GM19099 (cell line): ENCODE data around the gene LRRK1.

Source experiments
- POLR2A ChIP-seq: IDR thresholded peaks from 3 replicates; pipeline ENCODE4 v1.6.1; 2011; ENCODE audit warnings: low read depth; ENCODE audit not compliant: insufficient read length; ENCODE audit errors: extremely low read depth

LRRK1 gene

DNA sequence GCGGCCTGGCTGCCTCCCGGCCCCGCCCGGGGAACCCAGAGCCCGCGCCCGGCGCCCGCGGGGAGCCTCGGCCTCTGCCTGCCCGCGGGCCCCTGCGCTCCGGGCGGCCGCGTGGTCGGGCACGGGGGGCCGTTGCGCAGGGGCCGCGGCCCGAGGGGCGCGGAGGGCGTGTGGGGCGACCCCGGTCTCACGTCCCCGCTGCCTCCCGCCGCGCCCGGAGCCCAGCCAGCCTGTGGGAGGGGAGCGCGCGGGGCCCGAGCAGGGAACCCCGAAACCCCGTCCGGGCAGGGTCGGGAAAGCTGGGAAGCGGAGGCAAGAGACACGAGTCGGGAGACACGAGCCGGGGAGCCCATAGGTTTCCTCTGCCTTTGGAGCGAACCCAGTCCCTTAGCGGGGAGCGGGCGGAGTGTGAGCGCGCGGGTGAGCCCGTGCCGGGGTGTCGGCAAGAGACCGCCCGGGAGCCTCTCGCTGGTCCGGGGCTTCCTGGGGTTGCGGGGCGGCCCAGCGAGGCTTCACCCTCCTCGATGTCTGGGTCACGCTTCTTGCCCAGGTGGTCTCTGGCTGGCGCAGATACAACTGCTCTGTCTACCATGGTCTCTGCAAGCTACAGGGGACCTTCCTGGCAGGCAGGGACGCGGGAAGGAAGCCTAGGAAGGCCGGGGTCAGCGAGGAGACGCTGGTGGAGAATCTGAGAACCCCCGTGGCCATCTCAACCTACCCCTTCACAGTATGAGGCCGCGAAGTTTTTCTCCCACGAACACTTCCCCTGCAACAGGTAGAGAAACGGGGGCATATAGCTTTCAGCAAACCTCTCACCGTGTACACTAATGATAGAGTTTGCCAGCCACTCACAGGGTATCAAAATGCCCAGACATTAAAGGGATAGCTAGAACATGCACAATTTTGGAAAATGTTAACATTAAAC, 586 bp downstream of the LRRK1 start:
- peak; percentile 32 for TF ChIP-seq POLR2A

DNA sequence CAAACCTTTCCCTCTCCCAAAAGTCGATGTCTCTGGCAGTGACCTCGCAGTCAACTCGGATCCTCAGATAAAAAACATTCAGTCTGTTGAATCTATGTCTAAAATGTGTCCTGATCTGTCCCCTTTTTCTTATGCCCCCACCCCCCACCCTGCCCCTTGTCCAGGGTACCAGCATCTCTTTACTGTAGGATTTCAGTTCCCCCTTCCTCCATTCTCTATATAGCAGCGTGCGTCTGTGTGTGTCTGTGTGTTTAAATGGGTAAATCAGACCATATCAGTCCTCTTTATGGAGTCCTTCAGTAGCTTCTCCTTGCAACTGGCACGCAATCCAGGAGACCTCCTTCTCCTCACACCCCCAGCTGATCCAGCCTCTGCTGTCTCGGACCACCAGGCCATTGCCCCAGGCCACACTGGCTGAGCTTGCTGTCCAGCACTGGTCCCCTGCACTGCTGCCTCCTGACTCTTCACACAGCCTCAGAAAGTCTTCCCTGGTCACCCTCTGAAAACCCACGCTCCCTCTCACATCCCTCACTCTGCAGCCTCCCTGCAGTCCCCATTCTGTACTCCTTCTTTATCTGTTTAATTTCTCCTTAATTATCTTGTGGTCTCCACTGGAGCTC, 1.5 kb downstream of the LRRK1 start:
- no peak for TF ChIP-seq POLR2A

DNA sequence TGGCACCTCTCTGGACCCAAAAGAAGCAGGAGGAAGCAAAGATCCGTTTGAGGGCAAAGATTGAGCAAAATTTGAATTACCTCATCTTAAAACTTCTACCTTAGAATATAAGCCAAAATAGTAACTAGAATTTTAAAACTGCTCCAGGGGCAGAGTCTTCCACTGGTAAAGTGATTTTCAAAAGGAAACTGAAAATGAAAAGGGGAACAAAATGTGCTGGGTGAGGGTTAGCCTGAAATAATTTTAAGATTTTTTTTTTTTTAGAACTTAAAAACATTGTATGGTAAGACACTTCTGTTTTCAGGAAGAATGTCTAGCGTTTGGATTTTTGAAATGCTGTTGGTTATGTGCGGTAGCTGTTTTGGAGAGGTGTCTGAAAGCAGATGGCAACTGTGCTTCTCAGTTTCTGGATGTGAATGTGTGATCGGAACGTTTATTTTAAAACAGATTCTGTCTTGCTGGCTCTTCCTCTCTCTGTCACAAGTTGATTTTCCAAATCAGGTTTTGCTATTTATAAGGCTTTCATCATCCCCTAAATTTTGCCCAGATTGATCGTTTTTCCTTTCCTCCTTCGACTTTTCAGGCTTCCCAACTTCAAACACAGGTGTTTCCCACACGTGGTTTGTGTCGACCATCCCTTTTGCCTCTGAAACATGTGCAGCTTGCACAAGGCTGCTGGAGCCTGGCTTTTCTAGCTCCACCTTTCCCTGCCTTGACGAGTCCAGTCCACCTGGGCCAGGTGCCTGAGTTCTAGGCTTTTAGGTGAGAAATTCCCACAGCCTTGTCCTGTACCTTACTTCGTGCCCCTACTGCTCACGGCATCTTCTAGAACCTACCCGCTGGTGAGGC, 3.3 kb downstream of the LRRK1 start:
- no peak for TF ChIP-seq POLR2A

DNA sequence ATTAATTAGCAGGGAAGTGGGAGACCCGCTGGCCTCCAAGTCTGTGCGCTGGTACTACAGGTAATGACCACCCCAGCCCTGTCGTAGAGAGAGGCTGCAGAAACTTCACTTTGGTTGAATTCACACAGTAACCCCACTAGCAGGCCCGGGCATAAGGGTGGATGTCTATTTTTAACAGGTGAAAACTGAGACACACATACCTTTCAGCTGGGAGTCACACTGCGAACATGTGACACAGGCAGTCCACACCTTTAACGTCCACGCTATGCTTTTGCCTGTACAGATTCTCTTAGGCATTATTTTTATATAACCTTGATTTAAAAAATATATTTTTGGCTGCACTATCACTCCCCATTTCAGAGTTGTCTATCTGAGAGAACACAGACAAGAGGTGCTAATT, 3.9 kb downstream of the LRRK1 start:
- no peak for TF ChIP-seq POLR2A

DNA sequence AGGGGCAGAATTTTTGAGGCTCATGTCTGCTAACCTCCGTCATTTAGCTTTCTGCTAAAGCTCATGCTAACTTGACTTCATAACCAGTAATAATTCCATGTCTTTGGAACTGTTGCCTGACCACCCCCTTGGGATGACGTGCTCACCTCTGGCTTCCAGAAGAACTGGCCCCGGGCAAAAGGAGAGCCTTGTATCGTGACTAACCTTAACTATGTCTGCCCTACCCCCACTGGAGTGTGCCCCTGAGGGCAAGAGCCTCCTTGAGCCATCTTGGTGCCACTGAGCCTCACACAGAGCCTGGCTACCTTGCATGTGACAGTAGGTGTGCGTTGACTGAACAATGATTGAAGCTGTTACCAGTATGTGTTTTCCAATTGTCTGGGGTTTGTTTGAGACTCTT, 4.7 kb downstream of the LRRK1 start:
- no peak for TF ChIP-seq POLR2A

DNA sequence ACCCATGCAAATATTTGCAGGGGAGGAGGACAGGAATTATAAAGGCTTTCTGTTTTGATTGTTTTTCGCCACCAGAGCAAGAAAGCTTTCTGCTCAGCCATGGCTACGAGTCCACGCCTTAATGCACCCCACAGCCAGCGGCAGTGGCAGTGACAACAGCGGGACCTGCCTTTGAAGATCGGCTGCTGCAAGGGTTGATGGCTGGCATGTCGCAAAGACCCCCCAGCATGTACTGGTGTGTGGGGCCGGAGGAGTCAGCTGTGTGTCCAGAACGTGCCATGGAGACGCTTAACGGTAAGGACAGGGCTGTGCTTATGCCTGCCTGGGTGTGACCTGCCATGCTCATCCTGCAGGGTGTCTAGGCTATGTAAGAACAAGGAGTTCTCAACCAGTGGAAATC, 5.3 kb downstream of the LRRK1 start:
- TF ChIP-seq POLR2A: no peak

DNA sequence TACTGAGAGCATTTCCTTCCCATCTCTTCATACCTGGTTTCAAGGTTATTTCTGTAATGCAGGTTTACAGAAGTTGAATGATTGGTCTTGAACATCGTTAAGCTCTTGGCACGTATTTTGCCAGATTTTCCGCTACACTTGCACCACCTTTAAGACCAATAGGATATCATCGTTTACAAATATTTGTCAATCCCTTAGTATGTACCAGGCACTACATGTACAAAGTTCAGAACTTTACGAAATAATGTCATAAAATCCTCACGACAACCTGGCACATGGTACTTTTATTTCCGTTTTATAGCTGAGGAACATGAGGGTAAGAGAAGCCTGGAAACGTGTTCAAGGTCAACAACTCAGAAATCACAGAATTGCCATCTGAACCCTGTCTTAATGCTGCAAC, 6.3 kb downstream of the LRRK1 start:
- no peak for TF ChIP-seq POLR2A

DNA sequence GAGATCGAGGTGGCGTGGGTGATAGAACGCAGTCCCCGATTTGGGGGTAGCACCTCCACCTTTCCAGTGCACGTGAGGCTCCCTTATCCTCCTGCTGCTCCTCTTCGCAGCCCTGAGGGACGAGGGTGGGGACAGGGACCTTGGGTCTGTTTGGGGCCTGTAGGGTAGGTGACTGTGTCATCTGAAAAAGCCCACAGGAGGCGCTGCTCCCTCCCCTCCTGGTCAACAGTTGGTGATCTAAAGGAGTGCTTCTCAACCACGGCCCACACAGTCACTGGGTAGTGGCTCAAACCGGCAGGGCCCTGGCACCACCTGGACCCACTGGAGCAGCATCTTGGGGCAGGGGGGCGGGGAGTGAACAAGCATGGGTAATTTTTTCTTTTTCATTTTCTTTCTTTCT, 7.1 kb downstream of the LRRK1 start:
- TF ChIP-seq POLR2A: no peak

DNA sequence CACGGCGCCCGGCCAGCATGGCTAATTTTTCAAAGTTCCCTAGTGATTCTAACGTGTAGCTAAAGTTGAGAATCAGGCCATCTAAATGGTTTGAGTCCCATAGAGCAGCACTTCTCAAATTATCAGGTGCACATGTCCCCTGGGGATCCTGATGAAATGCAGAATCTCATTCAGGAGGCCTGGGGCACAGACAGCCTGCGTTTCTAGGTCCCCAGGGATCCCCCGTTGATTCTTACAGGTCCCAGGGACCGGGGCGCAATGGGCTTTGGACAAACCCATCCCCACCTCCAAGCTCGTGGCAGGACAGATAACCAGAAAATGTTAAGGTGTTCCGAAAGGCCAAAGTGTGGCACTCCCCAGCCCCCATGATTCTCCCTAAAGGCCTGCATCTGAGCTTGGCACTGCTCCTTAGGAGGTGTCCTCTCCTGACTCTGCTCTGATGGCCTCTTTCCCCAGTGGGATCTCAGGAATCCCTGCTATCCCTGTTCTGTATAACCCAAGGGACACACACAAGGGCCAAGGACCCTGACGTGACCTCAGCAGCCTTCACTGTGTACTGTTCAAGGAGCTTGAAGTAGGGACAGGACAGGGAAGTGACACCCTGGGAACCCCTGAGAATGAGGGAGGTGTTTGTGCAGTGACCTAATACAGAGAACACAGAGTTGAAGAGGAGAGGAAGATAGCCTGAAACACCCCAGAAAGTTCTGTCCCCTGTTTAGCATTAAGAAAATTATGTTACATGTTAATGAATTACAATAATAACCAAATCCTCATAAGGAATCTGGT, 8.0 kb downstream of the LRRK1 start:
- no peak for TF ChIP-seq POLR2A

DNA sequence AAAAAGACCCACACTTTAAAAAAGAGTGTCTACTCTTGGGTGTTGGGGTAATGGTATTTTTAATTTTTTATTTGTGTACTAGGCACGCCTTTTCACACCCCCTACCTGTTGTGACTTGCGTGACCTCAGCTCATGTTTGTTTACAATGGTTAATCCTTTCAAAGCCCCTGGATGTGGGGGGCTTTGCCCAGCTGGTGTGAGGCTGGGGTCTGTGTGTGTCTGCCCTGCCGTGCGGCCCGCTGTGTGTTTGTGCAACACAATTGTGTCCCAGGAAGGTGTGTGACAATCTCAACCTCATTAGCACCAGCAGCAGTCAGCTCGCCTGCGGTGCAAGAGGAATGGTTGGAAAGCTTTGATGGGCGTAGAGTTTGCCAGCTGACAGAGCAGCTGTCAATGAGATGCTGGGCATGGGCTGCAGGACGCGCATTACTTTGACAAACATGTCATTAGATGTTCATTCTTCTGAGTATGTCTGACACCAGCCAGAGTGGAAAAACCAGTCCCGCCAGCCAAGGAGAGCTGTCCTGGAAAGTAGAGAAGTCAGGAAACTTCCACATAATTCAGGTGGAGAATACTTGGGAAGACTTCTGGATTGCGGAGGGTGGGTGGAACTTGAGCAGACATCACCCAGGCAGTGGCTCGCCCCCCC, 9.6 kb downstream of the LRRK1 start:
- TF ChIP-seq POLR2A: no peak

DNA sequence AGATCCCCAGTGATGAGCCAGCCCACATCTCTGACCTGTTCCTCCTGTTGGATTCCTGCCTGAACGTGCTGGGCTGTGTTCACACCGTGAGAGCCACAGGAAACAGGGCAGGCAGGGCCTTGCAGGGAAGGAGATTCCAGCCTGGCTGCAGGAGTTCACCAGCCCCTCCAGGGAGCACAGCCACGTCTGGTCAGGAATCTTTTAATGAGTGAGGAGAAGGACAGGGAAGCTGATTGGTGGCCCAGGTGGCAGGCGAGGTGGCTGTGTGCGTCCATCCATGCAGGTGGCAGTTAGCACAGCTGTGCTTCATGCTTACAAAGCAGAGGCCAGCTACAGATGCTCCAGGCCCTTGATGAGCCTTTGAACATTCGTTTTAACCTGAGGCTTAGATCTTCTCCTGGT, 10.5 kb downstream of the LRRK1 start:
- TF ChIP-seq POLR2A: no peak

DNA sequence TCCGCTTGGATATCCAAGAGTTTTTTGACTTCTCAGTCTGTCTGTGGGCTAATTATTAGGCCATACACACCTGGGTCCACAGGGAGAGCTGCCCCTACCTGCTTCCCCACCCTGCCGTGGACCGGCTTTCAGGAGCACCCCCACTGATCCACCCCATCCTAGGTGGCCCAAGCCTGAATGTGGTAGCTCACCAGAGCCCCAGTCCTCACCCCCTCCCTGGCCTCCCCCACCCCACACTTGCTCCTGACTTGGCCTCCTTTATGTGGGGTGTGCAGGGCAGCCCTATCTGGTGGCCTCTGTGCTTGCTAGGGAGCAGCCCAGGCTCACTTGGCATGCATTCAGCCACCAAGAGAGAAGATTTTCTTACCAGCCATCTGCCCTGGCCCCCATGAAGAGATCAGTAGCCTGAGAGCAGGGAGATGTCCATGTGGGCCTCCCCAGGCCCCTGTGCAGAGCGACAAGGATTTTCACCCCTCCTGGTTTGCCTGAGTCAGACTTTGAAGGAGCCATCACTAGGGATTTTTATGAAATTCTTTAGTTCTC, 11.2 kb downstream of the LRRK1 start:
- TF ChIP-seq POLR2A: no peak

DNA sequence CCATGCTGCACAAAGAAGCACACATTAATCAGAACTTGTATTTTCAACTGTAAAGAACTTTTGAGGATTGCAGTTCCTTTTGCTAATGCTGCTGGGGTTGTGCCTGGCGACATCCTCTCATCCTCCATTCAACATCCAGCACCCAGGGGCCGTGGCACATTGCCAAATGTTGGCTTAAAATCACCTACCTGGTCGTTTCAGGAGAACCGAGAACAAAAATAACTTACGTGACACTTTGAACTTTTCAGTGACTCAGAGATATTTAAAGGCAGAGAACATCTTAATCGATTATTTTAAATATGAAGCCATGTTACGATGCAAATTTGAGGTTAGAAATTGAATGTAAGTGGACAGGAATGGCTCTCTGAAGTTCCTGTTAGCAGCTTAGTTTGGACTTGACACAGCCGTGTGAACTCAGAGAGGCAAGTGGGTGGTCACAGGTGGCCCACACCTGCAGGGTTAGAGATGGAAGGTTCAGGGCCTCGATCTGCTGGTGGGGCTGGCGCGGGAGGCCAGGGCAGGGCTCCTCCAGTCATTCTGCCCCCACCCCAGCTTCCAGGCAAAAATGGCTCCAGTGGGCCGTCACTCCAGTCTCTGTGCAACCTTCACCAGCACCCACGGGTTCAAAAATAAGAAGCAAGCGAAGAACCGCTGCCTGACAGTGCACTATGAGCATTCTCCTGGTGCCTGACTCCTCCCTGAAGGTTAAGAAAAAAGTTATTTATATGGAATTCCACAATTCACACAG, 12.2 kb downstream of the LRRK1 start:
- no peak for TF ChIP-seq POLR2A
